ENCODE measurements around the gene MS4A10. TPM values are rescaled to one million over a fixed set of nuclear protein-coding genes. Genes with fewer than 3 reads are reported as not detected.

Gene MS4A10
- total and polyA plus RNA-seq, 4 donors = not detected

DNA sequence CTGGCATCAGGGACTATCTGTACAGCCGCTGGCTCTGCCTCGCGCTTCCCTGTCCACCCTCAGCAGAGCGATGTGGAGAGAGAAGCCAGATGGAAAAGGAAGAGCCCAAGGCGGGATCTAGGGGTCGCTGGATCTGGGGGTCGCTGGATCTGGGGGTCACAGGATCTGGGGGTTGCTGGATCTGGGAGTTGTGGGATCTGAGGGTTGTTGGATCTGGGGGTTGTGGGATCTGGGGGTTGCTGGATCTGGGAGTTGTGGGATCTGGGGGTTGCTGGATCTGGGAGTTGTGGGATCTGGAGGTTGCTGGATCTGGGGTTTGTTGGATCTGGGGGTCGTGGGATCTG lies 2.0 kb upstream of the MS4A10 start:
- Histone ChIP-seq H3K36me3 (ENCODE audit: control insufficient read depth in 4 of 4, insufficient read depth in 3 of 4, low read depth in 1 of 4, low read length in 3 of 4) (no peaks in the 10 kb centered on the region), H3K27ac (ENCODE audit: low read depth in 1 of 2, low read length in 2 of 2) (no peak overlapping the region), H3K27me3 (ENCODE audit: control insufficient read depth in 4 of 4, insufficient read depth in 4 of 4, low read length in 3 of 4) (no peaks in the 10 kb centered on the region), H3K4me1 (ENCODE audit: control insufficient read depth in 4 of 4, insufficient read depth in 4 of 4, low read length in 3 of 4) (no peaks in the 10 kb centered on the region), H3K4me3 (ENCODE audit: low read depth in 1 of 3, low read length in 3 of 3) (no peak overlapping the region), H3K9me3 (ENCODE audit: control insufficient read depth in 4 of 4, low read length in 3 of 4) (peaks cover 0 to 2% (median 0%) of the 10 kb centered on the region in 4 donors), H3K9ac (ENCODE audit: low read depth in 1 of 2, low read length in 2 of 2) (no peak overlapping the region)
- WGBS = 95% methylated on average over 8 of the region's 8 CpGs
- no peak for DNase-seq (ENCODE audit: low spot score)
- TF ChIP-seq YY1 (IDR thresholded peaks at IDR 0.05) (no peak), EGR1 (IDR thresholded peaks at IDR 0.05; ENCODE audit: low read depth in 2 of 2) (no peak), RXRA (IDR thresholded peaks at IDR 0.05) (no peak)
- TF ChIP-seq, protein P1, sequence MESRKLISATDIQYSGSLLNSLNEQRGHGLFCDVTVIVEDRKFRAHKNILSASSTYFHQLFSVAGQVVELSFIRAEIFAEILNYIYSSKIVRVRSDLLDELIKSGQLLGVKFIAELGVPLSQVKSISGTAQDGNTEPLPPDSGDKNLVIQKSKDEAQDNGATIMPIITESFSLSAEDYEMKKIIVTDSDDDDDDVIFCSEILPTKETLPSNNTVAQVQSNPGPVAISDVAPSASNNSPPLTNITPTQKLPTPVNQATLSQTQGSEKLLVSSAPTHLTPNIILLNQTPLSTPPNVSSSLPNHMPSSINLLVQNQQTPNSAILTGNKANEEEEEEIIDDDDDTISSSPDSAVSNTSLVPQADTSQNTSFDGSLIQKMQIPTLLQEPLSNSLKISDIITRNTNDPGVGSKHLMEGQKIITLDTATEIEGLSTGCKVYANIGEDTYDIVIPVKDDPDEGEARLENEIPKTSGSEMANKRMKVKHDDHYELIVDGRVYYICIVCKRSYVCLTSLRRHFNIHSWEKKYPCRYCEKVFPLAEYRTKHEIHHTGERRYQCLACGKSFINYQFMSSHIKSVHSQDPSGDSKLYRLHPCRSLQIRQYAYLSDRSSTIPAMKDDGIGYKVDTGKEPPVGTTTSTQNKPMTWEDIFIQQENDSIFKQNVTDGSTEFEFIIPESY (IDR thresholded peaks at IDR 0.05) = no peak

DNA sequence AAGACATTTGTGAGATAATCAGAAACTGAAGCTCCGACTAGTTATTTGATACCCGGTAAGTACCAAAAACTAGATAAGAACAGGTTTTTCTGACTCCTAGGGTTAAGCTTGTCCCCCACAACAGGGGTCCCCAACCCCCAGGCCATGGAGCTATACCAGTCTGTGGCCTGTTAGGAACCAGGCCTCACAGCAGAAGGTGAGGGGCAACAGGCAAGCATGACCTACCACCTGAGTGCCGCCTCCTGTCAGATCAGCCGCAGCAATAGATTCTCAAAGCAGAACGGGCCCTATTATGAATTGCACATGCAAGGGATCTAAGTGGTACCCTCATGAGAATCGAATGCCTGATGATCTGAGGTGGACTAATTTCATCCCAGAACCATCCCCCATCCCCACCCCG lies 1.2 kb upstream of the MS4A10 start:
- Histone ChIP-seq H3K4me1 (ENCODE audit: control insufficient read depth in 4 of 4, insufficient read depth in 4 of 4, low read length in 3 of 4) (no peaks in the 10 kb centered on the region), H3K27me3 (ENCODE audit: control insufficient read depth in 4 of 4, insufficient read depth in 4 of 4, low read length in 3 of 4) (no peaks in the 10 kb centered on the region), H3K36me3 (ENCODE audit: control insufficient read depth in 4 of 4, insufficient read depth in 3 of 4, low read depth in 1 of 4, low read length in 3 of 4) (no peaks in the 10 kb centered on the region), H3K27ac (ENCODE audit: low read depth in 1 of 2, low read length in 2 of 2) (no peak overlapping the region), H3K9ac (ENCODE audit: low read depth in 1 of 2, low read length in 2 of 2) (no peak overlapping the region), H3K4me3 (ENCODE audit: low read depth in 1 of 3, low read length in 3 of 3) (no peak overlapping the region), H3K9me3 (ENCODE audit: control insufficient read depth in 4 of 4, low read length in 3 of 4) (peaks cover 0 to 2% (median 0%) of the 10 kb centered on the region in 4 donors)
- TF ChIP-seq RXRA (IDR thresholded peaks at IDR 0.05) = no peak
- TF ChIP-seq FOXA1 (IDR thresholded peaks at IDR 0.05) = no peak
- no peak for TF ChIP-seq HNF4G (IDR thresholded peaks at IDR 0.05)
- TF ChIP-seq, protein P2, sequence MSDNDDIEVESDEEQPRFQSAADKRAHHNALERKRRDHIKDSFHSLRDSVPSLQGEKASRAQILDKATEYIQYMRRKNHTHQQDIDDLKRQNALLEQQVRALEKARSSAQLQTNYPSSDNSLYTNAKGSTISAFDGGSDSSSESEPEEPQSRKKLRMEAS (IDR thresholded peaks at IDR 0.05) = no peak
- TF ChIP-seq, protein P3, sequence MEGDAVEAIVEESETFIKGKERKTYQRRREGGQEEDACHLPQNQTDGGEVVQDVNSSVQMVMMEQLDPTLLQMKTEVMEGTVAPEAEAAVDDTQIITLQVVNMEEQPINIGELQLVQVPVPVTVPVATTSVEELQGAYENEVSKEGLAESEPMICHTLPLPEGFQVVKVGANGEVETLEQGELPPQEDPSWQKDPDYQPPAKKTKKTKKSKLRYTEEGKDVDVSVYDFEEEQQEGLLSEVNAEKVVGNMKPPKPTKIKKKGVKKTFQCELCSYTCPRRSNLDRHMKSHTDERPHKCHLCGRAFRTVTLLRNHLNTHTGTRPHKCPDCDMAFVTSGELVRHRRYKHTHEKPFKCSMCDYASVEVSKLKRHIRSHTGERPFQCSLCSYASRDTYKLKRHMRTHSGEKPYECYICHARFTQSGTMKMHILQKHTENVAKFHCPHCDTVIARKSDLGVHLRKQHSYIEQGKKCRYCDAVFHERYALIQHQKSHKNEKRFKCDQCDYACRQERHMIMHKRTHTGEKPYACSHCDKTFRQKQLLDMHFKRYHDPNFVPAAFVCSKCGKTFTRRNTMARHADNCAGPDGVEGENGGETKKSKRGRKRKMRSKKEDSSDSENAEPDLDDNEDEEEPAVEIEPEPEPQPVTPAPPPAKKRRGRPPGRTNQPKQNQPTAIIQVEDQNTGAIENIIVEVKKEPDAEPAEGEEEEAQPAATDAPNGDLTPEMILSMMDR (IDR thresholded peaks at IDR 0.05; ENCODE audit: low read depth, low read length, missing input control) = no peak
- TF ChIP-seq, protein P4, sequence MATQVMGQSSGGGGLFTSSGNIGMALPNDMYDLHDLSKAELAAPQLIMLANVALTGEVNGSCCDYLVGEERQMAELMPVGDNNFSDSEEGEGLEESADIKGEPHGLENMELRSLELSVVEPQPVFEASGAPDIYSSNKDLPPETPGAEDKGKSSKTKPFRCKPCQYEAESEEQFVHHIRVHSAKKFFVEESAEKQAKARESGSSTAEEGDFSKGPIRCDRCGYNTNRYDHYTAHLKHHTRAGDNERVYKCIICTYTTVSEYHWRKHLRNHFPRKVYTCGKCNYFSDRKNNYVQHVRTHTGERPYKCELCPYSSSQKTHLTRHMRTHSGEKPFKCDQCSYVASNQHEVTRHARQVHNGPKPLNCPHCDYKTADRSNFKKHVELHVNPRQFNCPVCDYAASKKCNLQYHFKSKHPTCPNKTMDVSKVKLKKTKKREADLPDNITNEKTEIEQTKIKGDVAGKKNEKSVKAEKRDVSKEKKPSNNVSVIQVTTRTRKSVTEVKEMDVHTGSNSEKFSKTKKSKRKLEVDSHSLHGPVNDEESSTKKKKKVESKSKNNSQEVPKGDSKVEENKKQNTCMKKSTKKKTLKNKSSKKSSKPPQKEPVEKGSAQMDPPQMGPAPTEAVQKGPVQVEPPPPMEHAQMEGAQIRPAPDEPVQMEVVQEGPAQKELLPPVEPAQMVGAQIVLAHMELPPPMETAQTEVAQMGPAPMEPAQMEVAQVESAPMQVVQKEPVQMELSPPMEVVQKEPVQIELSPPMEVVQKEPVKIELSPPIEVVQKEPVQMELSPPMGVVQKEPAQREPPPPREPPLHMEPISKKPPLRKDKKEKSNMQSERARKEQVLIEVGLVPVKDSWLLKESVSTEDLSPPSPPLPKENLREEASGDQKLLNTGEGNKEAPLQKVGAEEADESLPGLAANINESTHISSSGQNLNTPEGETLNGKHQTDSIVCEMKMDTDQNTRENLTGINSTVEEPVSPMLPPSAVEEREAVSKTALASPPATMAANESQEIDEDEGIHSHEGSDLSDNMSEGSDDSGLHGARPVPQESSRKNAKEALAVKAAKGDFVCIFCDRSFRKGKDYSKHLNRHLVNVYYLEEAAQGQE (IDR thresholded peaks at IDR 0.05) = no peak
- TF ChIP-seq SP1 (IDR thresholded peaks at IDR 0.05) = no peak
- no peak for TF ChIP-seq NR2F2 (IDR thresholded peaks at IDR 0.05)
- TF ChIP-seq, protein P1 (IDR thresholded peaks at IDR 0.05) = no peak
- no peak for TF ChIP-seq TAF1 (conservative IDR thresholded peaks at IDR 0.05)
- TF ChIP-seq FOXA2 (IDR thresholded peaks at IDR 0.05) = no peak
- TF ChIP-seq HNF4A (conservative IDR thresholded peaks at IDR 0.05) = no peak
- TF ChIP-seq, protein P5, sequence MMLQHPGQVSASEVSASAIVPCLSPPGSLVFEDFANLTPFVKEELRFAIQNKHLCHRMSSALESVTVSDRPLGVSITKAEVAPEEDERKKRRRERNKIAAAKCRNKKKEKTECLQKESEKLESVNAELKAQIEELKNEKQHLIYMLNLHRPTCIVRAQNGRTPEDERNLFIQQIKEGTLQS (IDR thresholded peaks at IDR 0.05) = no peak
- 91% methylated on average over 7 of the region's 7 CpGs for WGBS
- no peak for DNase-seq (ENCODE audit: low spot score)
